ENCODE results near the gene ARHGEF1.

DNA sequence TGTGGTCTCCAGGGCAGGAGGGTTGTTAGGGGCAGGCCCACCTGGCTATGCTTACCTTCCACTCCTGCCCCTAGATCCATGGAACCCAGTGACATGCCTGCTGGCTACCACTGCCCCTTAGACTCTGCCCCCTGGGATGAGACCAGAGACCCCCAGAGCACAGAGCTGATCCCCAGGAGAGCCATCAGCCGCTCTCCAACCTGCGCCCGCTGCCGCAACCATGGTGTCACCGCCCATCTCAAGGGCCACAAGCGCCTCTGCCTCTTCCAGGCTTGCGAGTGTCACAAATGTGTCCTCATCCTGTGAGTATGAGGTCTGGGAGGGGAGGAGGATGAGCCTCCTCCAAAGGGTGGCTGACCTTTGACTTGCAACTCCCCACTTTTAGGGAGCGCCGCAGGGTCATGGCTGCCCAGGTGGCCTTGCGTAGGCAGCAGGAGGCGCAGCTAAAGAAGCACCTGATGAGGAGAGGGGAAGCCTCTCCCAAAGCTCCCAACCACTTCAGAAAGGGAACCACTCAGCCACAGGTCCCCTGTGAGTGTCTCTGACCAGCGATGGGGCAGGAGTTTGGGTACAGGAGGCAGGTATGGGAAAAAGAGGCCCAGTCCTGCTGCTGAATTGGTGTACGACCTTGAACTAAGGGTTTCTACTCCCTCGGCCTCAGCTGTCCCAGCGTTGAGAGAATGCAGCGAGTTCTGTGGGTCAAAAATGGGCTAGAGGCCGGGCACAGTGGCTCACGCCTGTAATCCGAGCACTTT, 35.5 kb upstream of the ARHGEF1 start:
- TF ChIP-seq SUZ12 (IDR thresholded peaks at IDR 0.05; ENCODE audit: extremely low read depth, insufficient read depth, insufficient read length) (no peak), ZNF274 (IDR thresholded peaks at IDR 0.05; ENCODE audit: low read depth, low read length) (no peak), YY1 (IDR thresholded peaks at IDR 0.05; ENCODE audit: insufficient read depth, insufficient read length) (no peak)
